ENCODE measurements around the gene ATOH1. TPM values are rescaled to one million over a fixed set of nuclear protein-coding genes. Genes with fewer than 3 reads are reported as not detected.

The ATOH1 gene, protein sequence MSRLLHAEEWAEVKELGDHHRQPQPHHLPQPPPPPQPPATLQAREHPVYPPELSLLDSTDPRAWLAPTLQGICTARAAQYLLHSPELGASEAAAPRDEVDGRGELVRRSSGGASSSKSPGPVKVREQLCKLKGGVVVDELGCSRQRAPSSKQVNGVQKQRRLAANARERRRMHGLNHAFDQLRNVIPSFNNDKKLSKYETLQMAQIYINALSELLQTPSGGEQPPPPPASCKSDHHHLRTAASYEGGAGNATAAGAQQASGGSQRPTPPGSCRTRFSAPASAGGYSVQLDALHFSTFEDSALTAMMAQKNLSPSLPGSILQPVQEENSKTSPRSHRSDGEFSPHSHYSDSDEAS
- total RNA-seq (10 to 100 TPM in 1 of 5 donors, not detected in 4; 35.3 TPM), polyA plus RNA-seq (not detected)
- long read RNA-seq, donor 1, partial matches to known transcripts: 0 of 1 reads
- long read RNA-seq, donor 1, other reads (novel, unspliced or antisense): 0 of 1 reads
- long read RNA-seq, donor 2, partial matches to known transcripts: 0 of 4 reads
- long read RNA-seq, donor 2, other reads (novel, unspliced or antisense): 0 of 4 reads
- long read RNA-seq, donor 3: 0 reads
- long read RNA-seq, donor 4: 0 reads
- long read RNA-seq, donor 5: 0 reads
- long read RNA-seq, donor 6: 0 reads
- long read RNA-seq, donor 7, partial matches to known transcripts: 0 of 3 reads
- long read RNA-seq, donor 7, other reads (novel, unspliced or antisense): 0 of 3 reads
- long read RNA-seq, donor 8: 0 reads
- long read RNA-seq, donor 9: 0 reads
- long read RNA-seq, donor 10, partial matches to known transcripts: 0 of 4 reads
- long read RNA-seq, donor 10, other reads (novel, unspliced or antisense): 0 of 4 reads

DNA sequence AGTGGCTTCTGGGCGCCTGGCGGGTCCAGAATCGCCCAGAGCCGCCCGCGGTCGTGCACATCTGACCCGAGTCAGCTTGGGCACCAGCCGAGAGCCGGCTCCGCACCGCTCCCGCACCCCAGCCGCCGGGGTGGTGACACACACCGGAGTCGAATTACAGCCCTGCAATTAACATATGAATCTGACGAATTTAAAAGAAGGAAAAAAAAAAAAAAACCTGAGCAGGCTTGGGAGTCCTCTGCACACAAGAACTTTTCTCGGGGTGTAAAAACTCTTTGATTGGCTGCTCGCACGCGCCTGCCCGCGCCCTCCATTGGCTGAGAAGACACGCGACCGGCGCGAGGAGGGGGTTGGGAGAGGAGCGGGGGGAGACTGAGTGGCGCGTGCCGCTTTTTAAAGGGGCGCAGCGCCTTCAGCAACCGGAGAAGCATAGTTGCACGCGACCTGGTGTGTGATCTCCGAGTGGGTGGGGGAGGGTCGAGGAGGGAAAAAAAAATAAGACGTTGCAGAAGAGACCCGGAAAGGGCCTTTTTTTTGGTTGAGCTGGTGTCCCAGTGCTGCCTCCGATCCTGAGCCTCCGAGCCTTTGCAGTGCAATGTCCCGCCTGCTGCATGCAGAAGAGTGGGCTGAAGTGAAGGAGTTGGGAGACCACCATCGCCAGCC is at the start of gene ATOH1:
TSS of gene ATOH1 (plus strand) at position 422 of the 663 bp plus-strand sequence. CDS start at position 596, 174 bp downstream.
- TF ChIP-seq, protein P1, sequence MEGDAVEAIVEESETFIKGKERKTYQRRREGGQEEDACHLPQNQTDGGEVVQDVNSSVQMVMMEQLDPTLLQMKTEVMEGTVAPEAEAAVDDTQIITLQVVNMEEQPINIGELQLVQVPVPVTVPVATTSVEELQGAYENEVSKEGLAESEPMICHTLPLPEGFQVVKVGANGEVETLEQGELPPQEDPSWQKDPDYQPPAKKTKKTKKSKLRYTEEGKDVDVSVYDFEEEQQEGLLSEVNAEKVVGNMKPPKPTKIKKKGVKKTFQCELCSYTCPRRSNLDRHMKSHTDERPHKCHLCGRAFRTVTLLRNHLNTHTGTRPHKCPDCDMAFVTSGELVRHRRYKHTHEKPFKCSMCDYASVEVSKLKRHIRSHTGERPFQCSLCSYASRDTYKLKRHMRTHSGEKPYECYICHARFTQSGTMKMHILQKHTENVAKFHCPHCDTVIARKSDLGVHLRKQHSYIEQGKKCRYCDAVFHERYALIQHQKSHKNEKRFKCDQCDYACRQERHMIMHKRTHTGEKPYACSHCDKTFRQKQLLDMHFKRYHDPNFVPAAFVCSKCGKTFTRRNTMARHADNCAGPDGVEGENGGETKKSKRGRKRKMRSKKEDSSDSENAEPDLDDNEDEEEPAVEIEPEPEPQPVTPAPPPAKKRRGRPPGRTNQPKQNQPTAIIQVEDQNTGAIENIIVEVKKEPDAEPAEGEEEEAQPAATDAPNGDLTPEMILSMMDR (IDR thresholded peaks at IDR 0.05): no peak
- no peak for TF ChIP-seq POLR2AphosphoS5 (IDR thresholded peaks at IDR 0.05)
- no peak for TF ChIP-seq POLR2A (IDR thresholded peaks at IDR 0.05)
- no peak for TF ChIP-seq EP300 (IDR thresholded peaks at IDR 0.05)
- H3K4me1 ChIP-seq: peaks cover 20 to 38% (median 30%) of the 10 kb centered on the region in 4 donors
- H3K9me3 ChIP-seq: peaks cover 0 to 6% (median 2%) of the 10 kb centered on the region in 4 donors
- intact Hi-C loops (cut with DNase I; ENCODE audit: low total_unique reads): no loop called here
- WGBS, 5 donors: 1 to 2% (median 1%) methylated on average over 32 to 46 of the region's 46 CpGs
- peaks cover 24 to 81% (median 67%) of the 10 kb centered on the region in 3 donors for H3K27me3 ChIP-seq
- no peak within 1 kb of the TSS for H3K27ac ChIP-seq
- DNase-seq: peak in 1 of 2 donors; percentile 59
- H3K4me3 ChIP-seq: peak within 1 kb of the TSS; percentile 36 to 50 (median 38)
- no peaks in the 10 kb centered on the region for H3K36me3 ChIP-seq

- intact Hi-C loops (cut with DNase I; ENCODE audit: low total_unique reads): no loop called here
- WGBS, 5 donors: 61 to 84% (median 70%) methylated on average over 2 of the region's 2 CpGs
Observed at GRCh38 chr4:93779228-93779627, 49.3 kb upstream of the ATOH1 start.

GRCh38 chr4:93780080-93780479 is 48.5 kb upstream of the ATOH1 start:
- H3K36me3 ChIP-seq: no peaks in the 10 kb centered on the region
- intact Hi-C loops (cut with DNase I; ENCODE audit: low total_unique reads): loop anchor here (10.0 kb wide), 1 partner anchor 345 kb away; no protein-coding TSS in a partner anchor
- no peak for DNase-seq
- no peaks in the 10 kb centered on the region for H3K27me3 ChIP-seq
- no peaks in the 10 kb centered on the region for H3K4me1 ChIP-seq
- no peak overlapping the region for H3K27ac ChIP-seq
- no peaks in the 10 kb centered on the region for H3K9me3 ChIP-seq
- H3K4me3 ChIP-seq: no peak overlapping the region
- TF ChIP-seq, protein P1 (IDR thresholded peaks at IDR 0.05): no peak
- TF ChIP-seq POLR2AphosphoS5 (IDR thresholded peaks at IDR 0.05) (no peak), POLR2A (IDR thresholded peaks at IDR 0.05) (no peak), EP300 (IDR thresholded peaks at IDR 0.05) (no peak)
- WGBS, 5 donors: 85 to 93% (median 87%) methylated on average over 5 of the region's 5 CpGs

More at GRCh38 chr4:93779228-93779627, 49.3 kb upstream of the ATOH1 start:
- Histone ChIP-seq H3K36me3 (no peaks in the 10 kb centered on the region), H3K27me3 (no peaks in the 10 kb centered on the region), H3K27ac (no peak overlapping the region), H3K4me3 (no peak overlapping the region), H3K9me3 (no peaks in the 10 kb centered on the region), H3K4me1 (no peaks in the 10 kb centered on the region)
- DNase-seq: no peak
- TF ChIP-seq POLR2A (IDR thresholded peaks at IDR 0.05): no peak

GRCh38 chr4:93781198-93781597 is 47.4 kb upstream of the ATOH1 start:
- Histone ChIP-seq H3K36me3 (no peaks in the 10 kb centered on the region), H3K27me3 (no peaks in the 10 kb centered on the region), H3K4me3 (no peak overlapping the region), H3K27ac (no peak overlapping the region), H3K9me3 (no peaks in the 10 kb centered on the region), H3K4me1 (no peaks in the 10 kb centered on the region)
- WGBS, 5 donors: 92 to 97% (median 94%) methylated on average over 9 of the region's 9 CpGs
- intact Hi-C loops (cut with DNase I; ENCODE audit: low total_unique reads): loop anchor here (10.0 kb wide), 1 partner anchor 344 kb away; no protein-coding TSS in a partner anchor
- DNase-seq: no peak
- TF ChIP-seq POLR2A (IDR thresholded peaks at IDR 0.05) (no peak), POLR2AphosphoS5 (IDR thresholded peaks at IDR 0.05) (no peak), EP300 (IDR thresholded peaks at IDR 0.05) (no peak)
- TF ChIP-seq, protein P1 (IDR thresholded peaks at IDR 0.05): no peak

All from stomach (tissue), 19 donors.